HG02763 (cell line): ENCODE data around the gene TCP11L2.
A peak's percentile ranks its signal among the peaks of the same experiment; 100 is the strongest.
"Not testable (repeated sequence)": the region's sequence is repeated elsewhere in the genome, so short reads cannot be mapped to it uniquely, and the experiment has no call there.

Source experiments
- ATAC-seq: cut with Tn5 transposase; IDR thresholded peaks from one replicate; pipeline ENCODE4 v1.9.1; 2021; ENCODE audit warnings: mild to moderate bottlenecking, moderate library complexity; ENCODE audit not compliant: unreplicated experiment

The TCP11L2 gene

DNA sequence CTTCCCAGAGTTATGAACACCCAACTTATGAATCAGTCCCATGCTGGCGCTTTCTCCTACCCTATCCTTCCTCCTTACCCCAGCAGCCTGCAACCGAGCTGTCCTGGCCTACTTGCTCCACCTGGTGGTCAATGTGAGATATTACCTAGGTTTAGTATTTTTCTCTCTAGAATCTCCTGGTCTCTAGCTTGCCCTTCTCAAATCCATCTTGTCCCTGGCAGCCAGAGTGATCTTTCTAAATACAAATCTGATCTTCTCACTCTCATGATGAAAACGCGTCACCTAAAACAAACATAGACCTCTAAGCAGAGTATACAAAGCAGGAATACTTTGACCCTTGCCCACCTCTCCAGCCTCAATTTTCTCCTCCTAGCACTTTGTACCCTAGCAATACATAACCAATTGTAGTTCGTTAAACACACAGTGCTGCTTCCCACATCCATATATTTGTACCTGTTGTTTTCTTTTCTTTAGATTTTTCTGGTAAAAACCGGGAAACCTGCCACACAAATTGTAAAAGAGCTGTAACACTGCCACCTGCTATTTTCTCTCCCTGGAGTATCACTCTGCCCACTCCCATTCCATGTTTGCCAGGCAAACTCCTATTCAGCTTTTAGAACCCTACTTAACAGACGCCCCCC, 20.0 kb upstream of the TCP11L2 start:
- peak; percentile 47 for ATAC-seq

DNA sequence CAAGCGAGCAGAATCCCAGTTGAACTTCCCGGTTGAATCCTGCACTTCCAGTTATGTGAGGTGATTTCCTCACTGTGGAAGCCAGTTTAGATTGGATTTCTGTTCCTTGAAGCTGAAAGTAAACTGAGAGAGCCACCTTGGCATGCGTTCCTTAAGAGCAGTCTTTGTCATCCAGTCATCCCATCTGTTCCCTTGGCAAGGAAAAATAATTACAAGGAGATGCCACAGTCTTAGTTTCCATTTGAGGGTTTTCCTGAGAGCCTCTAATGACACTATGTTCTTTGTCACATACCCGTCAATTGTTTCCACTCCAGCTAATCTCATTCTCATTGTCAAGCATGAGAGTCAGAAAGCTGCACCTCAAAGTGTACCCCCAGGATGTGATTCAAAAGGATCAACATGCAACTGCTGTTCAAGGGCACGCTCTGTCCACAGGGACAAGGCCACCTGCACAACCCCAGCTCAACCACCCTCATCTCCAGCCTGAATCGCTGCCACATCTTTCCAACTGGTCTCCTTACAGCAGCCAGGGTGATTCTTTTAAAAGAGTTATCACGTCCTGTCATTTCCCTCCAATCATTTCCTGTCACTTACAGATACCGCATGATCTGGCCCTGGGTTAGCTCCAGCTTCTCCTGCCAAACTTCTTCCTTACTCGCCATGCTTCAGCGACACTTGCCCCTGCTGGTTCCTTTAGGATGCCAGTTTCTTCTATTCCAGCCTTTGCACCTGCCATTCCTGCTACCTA, 18.0 kb upstream of the TCP11L2 start:
- ATAC-seq: no peak

GRCh38 chr12:106285982-106286381, 16.6 kb upstream of the TCP11L2 start:
- ATAC-seq: no peak

GRCh38 chr12:106286576-106287162, 15.9 kb upstream of the TCP11L2 start:
- ATAC-seq: not testable (repeated sequence)

- no peak for ATAC-seq
Observed at GRCh38 chr12:106287364-106287763, 15.2 kb upstream of the TCP11L2 start.

DNA sequence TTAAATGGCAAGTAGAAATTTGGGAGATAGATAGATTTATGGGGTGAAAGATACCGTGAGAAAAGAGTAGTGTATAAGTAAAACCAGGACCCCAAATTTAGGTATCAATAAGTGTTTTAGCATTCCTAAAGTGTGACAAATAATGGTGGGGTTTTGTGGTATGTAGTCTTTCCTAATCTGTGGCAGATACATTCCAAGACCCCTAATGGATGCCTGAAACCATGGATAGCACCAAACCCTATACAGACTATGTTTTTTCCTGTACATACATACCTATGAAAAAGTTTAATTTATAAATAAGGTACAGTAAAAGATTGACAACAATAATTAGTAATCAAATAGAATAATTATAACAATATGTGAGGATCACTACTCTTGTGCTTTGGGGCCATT, 14.4 kb upstream of the TCP11L2 start:
- no peak for ATAC-seq

DNA sequence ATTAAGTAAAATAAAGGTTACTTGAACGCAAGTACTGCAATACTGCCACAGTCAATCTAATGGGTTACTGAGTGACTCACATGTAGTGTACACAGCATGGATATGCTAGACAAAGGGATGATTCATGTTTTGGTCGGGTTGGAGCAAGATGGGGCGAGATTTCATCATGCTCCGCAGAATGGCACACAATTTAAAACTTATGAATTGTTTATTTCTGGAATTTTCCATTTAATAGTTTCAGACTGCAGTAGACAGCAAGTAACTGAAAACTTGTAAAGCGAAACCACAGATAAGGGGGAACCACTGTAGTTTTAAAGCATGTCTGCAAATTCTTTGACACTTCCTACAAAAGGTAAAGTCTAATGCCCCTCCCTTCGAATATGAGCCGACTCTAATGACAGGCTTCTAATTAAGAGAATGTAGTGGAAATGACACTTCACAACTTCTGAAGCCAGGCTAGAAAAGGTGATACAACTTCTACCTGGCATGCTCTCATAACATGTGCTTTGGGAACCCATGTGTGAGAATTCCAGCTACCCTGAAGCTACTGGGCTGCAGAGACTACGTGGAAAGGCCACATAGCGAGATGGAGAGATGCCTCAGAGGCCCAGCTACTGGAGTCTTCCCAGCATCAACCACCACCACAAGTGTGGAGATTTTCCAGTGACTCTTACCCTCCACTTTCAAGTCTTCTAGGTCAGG, 13.9 kb upstream of the TCP11L2 start:
- no peak for ATAC-seq

DNA sequence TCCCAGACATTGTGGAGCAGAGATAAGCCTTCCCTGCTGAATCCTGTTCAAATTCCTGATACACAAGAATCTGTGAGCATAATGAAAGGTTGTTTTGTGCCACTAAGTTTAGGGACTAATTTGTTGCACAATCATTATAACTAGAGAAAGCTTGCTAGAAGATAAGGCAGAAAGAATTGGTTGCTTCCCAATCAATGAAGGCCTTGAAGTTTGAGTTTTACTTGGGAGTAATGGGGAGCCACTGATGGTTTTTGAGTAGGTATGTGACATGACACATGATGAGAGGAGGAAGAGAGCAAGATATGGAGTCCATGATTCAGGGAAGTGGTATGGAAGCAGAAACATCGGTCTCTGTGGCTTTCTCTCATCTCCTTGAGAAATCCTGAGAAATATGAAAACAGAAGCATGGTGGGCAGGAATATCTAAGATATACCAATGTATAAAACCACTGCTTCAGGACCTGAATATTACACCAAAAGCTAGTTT, 13.3 kb upstream of the TCP11L2 start:
- ATAC-seq: no peak

DNA sequence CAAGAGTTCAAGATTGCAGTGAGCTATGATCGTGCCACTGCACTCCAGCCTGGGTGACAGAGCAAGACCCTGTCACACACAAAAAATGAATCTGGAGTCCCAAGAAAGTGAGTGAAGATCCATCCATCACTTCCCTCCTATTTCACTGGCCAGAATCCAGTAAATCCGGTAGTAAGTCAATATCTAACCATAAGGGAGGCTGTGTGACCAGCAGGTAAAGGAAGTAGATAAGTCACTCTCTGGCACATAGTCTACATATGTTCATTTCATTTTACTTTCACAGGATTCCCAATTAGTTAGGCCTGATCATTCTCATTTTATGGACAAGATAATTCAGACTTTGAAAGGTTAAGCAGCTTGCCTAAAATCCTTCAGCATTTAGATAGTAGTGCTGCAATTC, 11.9 kb upstream of the TCP11L2 start:
- ATAC-seq: no peak

GRCh38 chr12:106291342-106291741, 11.2 kb upstream of the TCP11L2 start:
- ATAC-seq: no peak

DNA sequence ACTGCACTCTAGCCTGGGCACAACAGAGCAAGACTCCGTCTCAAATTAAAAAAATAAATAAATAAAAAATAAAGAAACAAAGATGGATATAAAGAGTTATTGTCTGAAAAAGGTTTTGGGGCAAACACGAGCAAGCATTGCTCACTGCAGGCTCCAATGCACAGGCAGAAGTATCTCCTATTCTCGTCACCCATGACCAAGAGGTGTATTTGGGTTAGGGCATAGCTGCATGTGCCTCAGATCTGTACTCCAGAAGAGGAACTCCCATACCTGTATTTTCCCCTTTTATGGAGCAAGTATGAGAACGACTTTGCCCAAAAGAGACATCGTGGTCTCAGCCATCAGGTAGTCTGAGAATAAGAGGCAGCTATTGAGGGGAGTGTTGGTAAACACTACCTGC, 10.2 kb upstream of the TCP11L2 start:
- no peak for ATAC-seq

DNA sequence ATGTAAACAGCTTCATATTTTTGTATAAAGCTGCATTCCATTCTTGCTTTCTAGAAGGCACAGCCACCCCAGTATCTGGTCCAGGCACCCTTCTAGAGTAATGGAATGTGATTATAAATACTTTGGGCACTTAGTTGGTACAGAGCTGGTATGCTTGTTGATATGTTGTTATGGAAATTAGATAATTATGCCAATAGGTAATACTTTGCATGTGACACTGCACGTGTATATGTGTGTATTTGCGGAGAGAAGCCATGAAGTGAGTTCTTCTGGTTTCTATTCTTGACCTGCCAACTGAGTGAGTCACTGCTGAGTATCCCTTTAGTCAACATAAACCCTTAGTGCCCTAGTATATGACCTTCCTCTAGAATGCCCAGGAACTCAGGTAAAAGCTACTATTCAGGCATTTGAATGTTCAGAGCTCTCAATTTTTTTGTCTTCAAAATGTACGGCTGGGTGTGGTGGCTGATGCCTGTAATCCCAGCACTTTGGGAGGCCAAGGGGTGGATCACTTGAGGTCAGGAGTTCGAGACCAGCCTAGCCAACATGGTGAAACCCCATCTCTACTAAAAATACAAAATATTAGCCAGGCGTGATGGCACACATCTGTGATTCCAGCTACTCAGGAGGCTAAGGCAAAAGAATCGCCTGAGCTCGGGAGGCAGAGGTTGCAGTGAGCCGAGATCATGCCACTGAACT, 6.2 kb upstream of the TCP11L2 start:
- no peak for ATAC-seq

GRCh38 chr12:106297075-106297474, 5.5 kb upstream of the TCP11L2 start:
- ATAC-seq: no peak

- no peak for ATAC-seq
Observed at GRCh38 chr12:106297681-106298080, 4.9 kb upstream of the TCP11L2 start.

- ATAC-seq: no peak
Observed at GRCh38 chr12:106299202-106299774, 3.2 kb upstream of the TCP11L2 start.

DNA sequence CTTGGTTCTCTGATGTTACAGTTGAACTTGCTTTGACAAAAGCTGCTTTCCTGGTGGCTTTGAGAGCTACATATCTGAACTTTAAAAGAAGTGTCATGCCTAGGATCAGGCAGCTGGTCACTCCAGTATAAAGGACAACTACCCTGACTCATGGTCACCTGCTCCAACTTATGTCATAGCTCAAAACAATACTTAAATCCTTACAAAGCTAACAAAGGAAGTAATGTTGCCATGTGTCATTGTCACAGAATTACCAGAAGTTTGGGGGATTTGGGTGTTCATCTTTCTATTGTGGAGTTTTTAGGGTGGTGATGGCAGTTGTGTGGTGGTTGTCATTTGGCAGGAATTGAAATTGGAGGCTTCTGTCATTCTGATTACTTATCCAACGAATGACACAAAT, 1.8 kb upstream of the TCP11L2 start:
- no peak for ATAC-seq

DNA sequence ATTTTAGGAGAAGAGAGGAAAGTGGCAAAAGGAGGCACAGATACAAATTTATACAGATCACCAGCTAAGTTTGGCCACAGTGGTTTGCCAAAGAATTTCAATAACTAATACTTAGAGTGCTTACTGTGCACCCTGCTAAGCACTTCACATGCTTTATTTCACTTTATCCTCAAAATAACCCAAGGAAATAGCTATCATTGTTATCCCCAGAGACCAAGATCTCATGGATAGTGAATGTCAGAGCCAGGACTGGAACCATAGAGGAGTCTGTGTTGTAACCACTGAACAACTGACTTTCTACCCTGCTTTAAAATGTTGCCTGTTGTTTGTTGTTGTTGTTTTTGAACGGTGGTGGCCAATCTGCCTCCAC, 1.3 kb upstream of the TCP11L2 start:
- no peak for ATAC-seq

DNA sequence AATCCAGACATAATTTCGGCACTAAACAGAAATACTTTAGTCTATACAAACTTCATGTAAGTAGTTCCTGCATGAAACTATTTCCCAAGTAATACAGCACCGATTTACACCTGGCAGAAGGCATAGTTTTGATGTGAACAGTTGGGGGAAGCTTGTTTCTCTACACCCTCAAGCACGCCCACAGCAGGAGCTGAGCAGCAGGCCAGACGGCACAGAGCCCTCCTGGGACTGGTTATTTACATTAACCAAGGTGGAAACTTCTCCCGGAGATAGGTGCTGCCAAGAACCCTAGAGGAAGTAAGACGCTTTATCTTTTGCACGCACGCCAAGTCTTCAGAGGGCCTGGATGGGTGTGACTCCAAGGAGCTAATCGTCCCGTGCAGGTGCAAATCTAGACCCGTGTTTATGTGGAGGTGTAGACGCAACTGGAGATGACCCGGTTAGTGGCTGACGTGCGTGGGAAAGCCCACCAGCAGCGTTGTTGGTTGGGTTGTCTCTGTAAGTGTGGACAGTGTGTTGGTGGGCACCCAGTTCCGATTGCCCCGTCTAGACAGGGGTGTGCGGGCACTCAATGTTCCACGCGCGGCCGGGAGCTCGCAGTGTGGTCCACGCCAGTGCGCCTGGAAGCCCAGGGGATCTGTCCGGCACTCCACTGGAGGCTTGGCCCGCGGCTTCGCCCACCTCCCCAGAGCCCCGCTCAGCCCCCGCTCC, 767 bp upstream of the TCP11L2 start:
- ATAC-seq: peak; percentile 64

DNA sequence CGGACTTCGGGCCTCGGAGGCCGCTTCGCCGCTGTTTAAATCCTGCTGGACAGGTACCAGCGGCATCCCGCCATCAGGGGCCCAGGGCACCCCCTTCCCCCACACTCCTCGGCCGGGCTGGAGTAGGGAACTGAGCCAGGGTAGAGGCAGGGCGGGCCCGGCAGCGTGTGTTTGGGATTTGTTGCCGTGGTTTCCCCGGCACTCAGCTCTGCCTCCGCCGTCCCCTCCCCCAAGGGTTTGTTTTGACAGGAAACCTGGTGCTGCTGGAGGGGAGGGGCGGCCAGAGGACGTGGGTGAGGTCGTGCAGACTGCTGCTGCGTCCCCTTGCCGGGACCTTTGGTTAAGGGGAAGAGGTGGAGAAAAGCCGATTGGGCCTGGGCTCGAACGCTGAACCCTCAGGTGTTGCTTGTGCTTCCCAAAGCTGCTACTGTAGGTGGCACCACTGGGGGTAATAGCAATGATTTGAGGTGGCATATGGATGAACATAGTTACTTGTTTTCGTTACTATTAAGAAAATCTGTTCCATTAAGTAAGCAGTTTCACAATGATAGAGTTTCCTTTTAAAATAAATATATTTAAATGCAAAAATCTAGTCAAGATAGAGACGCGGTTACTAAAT, 778 bp downstream of the TCP11L2 start:
- ATAC-seq: no peak

- no peak for ATAC-seq
Observed at GRCh38 chr12:106304001-106304421, 1.5 kb downstream of the TCP11L2 start.
